T-cell (primary cell): Measurements from ENCODE around the gene SULT1A2. TPM values are rescaled to one million over a fixed set of nuclear protein-coding genes. Genes with fewer than 3 reads are reported as not detected.
"Not testable (repeated sequence)": the region's sequence is repeated elsewhere in the genome, so short reads cannot be mapped to it uniquely, and the experiment has no call there.

Experiments used
- ATAC-seq, 4 experiments: fragments of 200-7000 bp in 3 of 4; fragments of 150-1000 bp in 1 of 4; cut with Tn5 transposase; replicated peaks in 1 of 4; 1 replicate in 3 of 4; 2 replicates in 1 of 4; pipeline ENCODE4 v1.10.0; 2021; ENCODE audit warnings: moderate library complexity in 3 of 4, mild to moderate bottlenecking in 2 of 4, moderate number of reproducible peaks in 1 of 4
- CTCF ChIA-PET, 2 donors: fragments of 300-600 bp; sonication (Branson Sonifier 250); formaldehyde crosslinking; loops; one replicate each; lab custom pipeline; 2022; ENCODE audit warnings: antibody characterized with exemption in 2 of 2; lab: Charles Lee
- POLR2A ChIA-PET, 2 donors: fragments of 300-600 bp; sonication (Branson Sonifier 250); formaldehyde crosslinking; loops; one replicate each; lab custom pipeline; 2022; ENCODE audit warnings: antibody characterized with exemption in 2 of 2; lab: Charles Lee
- DNase-seq, 35 experiments: peaks; one replicate each; pipeline versions ENCODE4 v3.0.0 to v3.0.0-alpha.2; 2013 to 2023
- H3K27ac ChIP-seq: one replicate; pipeline ENCODE4 v1.5.1; 2013; ENCODE audit warnings: low read length
- H3K27me3 ChIP-seq, 2 experiments: replicated peaks in 1 of 2; 1 replicate in 1 of 2; 2 replicates in 1 of 2; pipeline versions ENCODE4 v1.6.1 to v1.7.0; 2013; ENCODE audit warnings: low read length in 1 of 2, mixed read lengths in 1 of 2; ENCODE audit not compliant: control insufficient read depth in 2 of 2, insufficient read depth in 2 of 2; ENCODE audit errors: extremely low read depth in 1 of 2
- H3K36me3 ChIP-seq, 2 donors: 1 replicate in 1 of 2; 2 replicates in 1 of 2; pipeline versions ENCODE4 v1.6.1 to v1.7.0; 2013; ENCODE audit warnings: low read length in 1 of 2; ENCODE audit not compliant: control insufficient read depth in 2 of 2, insufficient read depth in 1 of 2; ENCODE audit errors: extremely low read depth in 1 of 2
- H3K4me1 ChIP-seq, 2 experiments: 1 replicate in 1 of 2; 2 replicates in 1 of 2; pipeline versions ENCODE4 v1.6.1 to v1.7.0; 2013; ENCODE audit warnings: low read length in 2 of 2, mixed read lengths in 1 of 2; ENCODE audit not compliant: insufficient read depth in 2 of 2, control insufficient read depth in 1 of 2; ENCODE audit errors: extremely low read depth in 1 of 2
- H3K4me3 ChIP-seq, 2 donors: 1 replicate in 1 of 2; 2 replicates in 1 of 2; pipeline versions ENCODE4 v1.5.1 to v1.7.0; 2013; ENCODE audit warnings: mild to moderate bottlenecking in 2 of 2, low read length in 1 of 2, moderate library complexity in 1 of 2; ENCODE audit not compliant: control insufficient read depth in 1 of 2; ENCODE audit errors: extremely low read depth in 1 of 2
- H3K9me3 ChIP-seq: 2 replicates; pipeline ENCODE4 v1.7.0; 2013
- H3K27ac Mint-ChIP-seq, 2 donors: one replicate each; pipeline ENCODE4 v1.8.0; 2020 to 2021; ENCODE audit warnings: mild to moderate bottlenecking in 2 of 2, mixed read lengths in 2 of 2
- H3K27me3 Mint-ChIP-seq, 2 donors: one replicate each; pipeline ENCODE4 v1.8.0; 2021 to 2022; ENCODE audit warnings: mixed read lengths in 2 of 2
- H3K36me3 Mint-ChIP-seq: one replicate; pipeline ENCODE4 v1.8.0; 2021; ENCODE audit warnings: mixed read lengths
- H3K4me1 Mint-ChIP-seq, 3 donors: one replicate each; pipeline ENCODE4 v1.8.0; 2020 to 2022; ENCODE audit warnings: mixed read lengths in 3 of 3, mild to moderate bottlenecking in 1 of 3
- H3K4me3 Mint-ChIP-seq, 3 donors: one replicate each; pipeline ENCODE4 v1.8.0; 2020 to 2022; ENCODE audit warnings: mild to moderate bottlenecking in 3 of 3, mixed read lengths in 3 of 3, moderate library complexity in 3 of 3
- H3K9me3 Mint-ChIP-seq, 3 donors: one replicate each; pipeline ENCODE4 v1.8.0; 2020 to 2022; ENCODE audit warnings: mixed read lengths in 3 of 3
- WGBS: methylation state at CpG from one replicate; pipeline ENCODE4 v1.1.5; 2013; ENCODE audit warnings: missing lambda C conversion rate; ENCODE audit not compliant: insufficient coverage; 5-methylcytosine and 5-hydroxymethylcytosine counted together
- total RNA-seq, 35 experiments: library from RNA in 6 of 35; stranded (reverse) in 6 of 35; fragments of 120-200 nt in 1 of 35; gene quantifications; one replicate each; pipeline versions ENCODE4 v1.2.1 to v1.2.4 and lab custom pipeline; 2013 to 2026

Gene SULT1A2
- total RNA-seq, 5 donors from 2014 or later (not counting 1 experiment from before 2014, with no cell fraction given), result 0.30 to 0.62 (median 0.53) TPM; not detected in 2

GRCh38 chr16:28572696-28573510, 23.9 kb downstream of the SULT1A2 start:
- Histone ChIP-seq H3K36me3 (peaks cover 4% of the 10 kb centered on the region in 2 donors), H3K4me1 (no peaks in the 10 kb centered on the region), H3K9me3 (no peaks in the 10 kb centered on the region), H3K27ac (no peak overlapping the region), H3K4me3 (no peak overlapping the region), H3K27me3 (no peaks in the 10 kb centered on the region)
- ATAC-seq (no peak), DNase-seq (no peak)
- 83% methylated on average over 11 of the region's 15 CpGs for WGBS
- H3K36me3 Mint-ChIP-seq, result peaks cover 15% of the 10 kb centered on the region
- H3K9me3 Mint-ChIP-seq, result no peaks in the 10 kb centered on the region
- ChIA-PET CTCF (interaction anchor here in 1 of 2 donors (0.5 kb wide), 1 partner anchor 297 kb away, joined by 4 read pairs; no protein-coding TSS in a partner anchor), POLR2A (no interaction called here)
- H3K27me3 Mint-ChIP-seq, result no peaks in the 10 kb centered on the region
- H3K4me1 Mint-ChIP-seq, result peaks cover 31 to 45% (median 41%) of the 10 kb centered on the region in 3 donors
- H3K27ac Mint-ChIP-seq, result no peak overlapping the region
- H3K4me3 Mint-ChIP-seq, result no peak overlapping the region

DNA sequence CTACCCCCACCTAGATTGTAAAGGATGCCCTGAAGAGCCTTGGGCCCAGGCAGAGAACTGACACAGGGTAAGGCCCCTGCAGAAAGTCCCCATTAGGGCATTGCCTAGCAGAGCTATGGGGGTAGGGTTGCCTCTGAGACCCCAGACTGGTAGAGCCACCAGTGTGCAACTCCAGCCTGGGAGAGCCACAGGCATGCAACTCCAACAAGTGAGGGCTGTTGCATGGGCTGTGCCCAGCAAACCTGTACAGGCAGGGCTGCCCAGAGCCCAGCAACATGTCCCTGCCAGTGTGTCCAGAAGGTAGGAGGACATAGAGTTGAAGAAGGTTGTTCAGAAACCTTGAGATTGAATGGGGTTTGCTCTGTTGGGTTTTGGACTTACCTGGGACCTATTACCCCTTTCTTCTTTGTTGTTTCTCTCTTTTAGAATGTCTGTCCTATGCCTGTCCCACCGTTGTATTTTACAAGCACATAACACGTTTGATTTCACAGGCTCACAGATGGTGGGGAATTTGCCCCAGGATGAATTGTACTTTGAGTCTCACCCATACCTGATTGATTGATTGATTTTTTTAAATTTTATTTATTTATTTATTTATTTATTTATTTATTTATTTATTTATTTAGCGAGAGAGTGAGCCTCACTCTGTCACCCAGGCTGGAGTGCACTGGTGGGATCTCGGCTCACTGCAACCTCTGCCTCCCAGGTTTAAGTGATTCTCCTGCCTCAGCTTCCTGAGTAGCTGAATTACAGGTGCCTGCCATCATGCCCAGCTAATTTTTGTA, 26.7 kb downstream of the SULT1A2 start:
- Histone ChIP-seq H3K27ac (no peak overlapping the region), H3K27me3 (no peaks in the 10 kb centered on the region), H3K4me1 (no peaks in the 10 kb centered on the region), H3K9me3 (peaks cover 2% of the 10 kb centered on the region), H3K36me3 (peaks cover 5 to 9% of the 10 kb centered on the region in 2 donors), H3K4me3 (no peak overlapping the region)
- Mint-ChIP-seq H3K4me1 (peaks cover 44 to 52% (median 47%) of the 10 kb centered on the region in 3 donors), H3K36me3 (peaks cover 27% of the 10 kb centered on the region), H3K9me3 (peaks cover 2 to 10% (median 7%) of the 10 kb centered on the region in 3 donors), H3K27me3 (no peaks in the 10 kb centered on the region), H3K4me3 (no peak overlapping the region), H3K27ac (no peak overlapping the region)
- ChIA-PET POLR2A (no interaction called here), CTCF (no interaction called here)
- no peak for DNase-seq
- WGBS, result 93% methylated on average over 3 of the region's 4 CpGs
- no peak for ATAC-seq

DNA sequence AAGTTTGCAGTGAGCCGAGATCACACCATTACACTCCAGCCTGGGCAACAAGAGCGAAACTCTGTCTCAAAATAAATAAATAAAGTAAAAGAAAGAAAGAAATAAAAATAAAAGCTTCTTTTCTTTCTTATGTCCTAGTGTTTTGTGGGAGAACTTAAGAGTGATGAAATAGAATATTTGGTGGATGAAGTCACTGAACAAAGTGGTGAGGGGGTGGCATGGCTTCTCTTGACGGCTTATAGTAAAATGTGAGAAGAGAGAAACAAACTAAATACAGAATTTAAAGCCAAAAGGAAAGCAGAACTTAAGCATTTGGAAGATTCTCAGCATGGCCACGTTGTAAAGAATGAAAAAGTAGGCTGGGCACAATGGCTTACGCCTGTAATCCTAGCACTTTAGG, 27.8 kb downstream of the SULT1A2 start:
- Mint-ChIP-seq H3K4me1 (peaks cover 40 to 50% (median 41%) of the 10 kb centered on the region in 3 donors), H3K4me3 (no peak overlapping the region), H3K27ac (peak overlapping the region in 1 of 2 donors; percentile 32), H3K9me3 (peaks cover 2 to 10% (median 7%) of the 10 kb centered on the region in 3 donors), H3K36me3 (peaks cover 28% of the 10 kb centered on the region), H3K27me3 (no peaks in the 10 kb centered on the region)
- ATAC-seq (no peak), DNase-seq (no peak)
- no peak overlapping the region for H3K27ac ChIP-seq
- H3K36me3 ChIP-seq, result peaks cover 7 to 9% of the 10 kb centered on the region in 2 donors
- ChIA-PET CTCF (no interaction called here), POLR2A (no interaction called here)
- H3K4me3 ChIP-seq, result no peak overlapping the region
- 88% methylated on average over 2 of the region's 5 CpGs for WGBS
- peaks cover 0 to under 1% of the 10 kb centered on the region in 2 experiments for H3K4me1 ChIP-seq
- H3K27me3 ChIP-seq, result no peaks in the 10 kb centered on the region
- peaks cover 2% of the 10 kb centered on the region for H3K9me3 ChIP-seq

- WGBS, result 100% methylated on average over 1 of the region's 2 CpGs
- DNase-seq (no peak), ATAC-seq (no peak)
- Histone ChIP-seq H3K4me1 (peaks cover 0 to 2% of the 10 kb centered on the region in 2 experiments), H3K27me3 (no peaks in the 10 kb centered on the region), H3K9me3 (peaks cover 2% of the 10 kb centered on the region), H3K4me3 (no peak overlapping the region), H3K27ac (no peak overlapping the region), H3K36me3 (peaks cover 7 to 9% of the 10 kb centered on the region in 2 donors)
- ChIA-PET CTCF (no interaction called here), POLR2A (no interaction called here)
- Mint-ChIP-seq H3K4me3 (no peak overlapping the region), H3K36me3 (peaks cover 28% of the 10 kb centered on the region), H3K4me1 (peaks cover 34 to 47% (median 35%) of the 10 kb centered on the region in 3 donors), H3K27ac (peak overlapping the region in 1 of 2 donors; percentile 29), H3K27me3 (no peaks in the 10 kb centered on the region), H3K9me3 (peaks cover 2 to 10% (median 7%) of the 10 kb centered on the region in 3 donors)
These were observed 29.6 kb downstream of the SULT1A2 start for GRCh38 chr16:28567292-28567691.

DNA sequence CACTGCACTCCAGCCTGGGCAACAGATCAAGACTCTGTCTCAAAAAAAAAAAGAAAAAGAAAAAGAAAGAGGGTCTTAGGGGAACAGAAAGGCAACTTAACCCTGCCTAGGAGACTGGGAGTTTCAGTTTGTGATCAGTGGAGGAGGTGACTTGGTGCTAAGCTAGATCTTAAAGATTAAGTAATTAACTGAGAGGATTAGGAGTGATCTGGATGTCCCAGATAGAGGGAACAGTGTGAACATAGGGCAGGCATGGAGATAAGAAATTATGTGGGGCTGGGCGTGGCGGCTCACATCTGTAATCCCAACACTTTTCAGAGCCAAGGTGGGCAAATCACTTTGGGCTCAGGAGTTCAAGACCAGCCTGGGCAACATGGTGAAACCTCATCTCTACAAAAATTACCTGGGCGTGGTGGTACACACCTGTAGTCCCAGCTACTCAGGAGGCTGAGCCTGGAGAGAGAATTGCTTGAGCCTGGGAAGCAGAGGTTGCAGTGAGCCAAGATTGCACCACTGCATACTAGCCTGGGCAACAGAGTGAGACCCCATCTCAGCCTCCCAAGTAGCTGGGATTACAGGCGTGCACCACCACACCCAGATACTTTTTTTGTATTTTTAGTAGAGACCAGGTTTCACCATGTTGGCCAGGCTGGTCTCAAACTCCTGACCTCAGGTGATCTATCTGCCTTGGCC, 30.5 kb downstream of the SULT1A2 start:
- no CpG with 5 or more reads among the region's 4 CpGs for whole genome bisulfite sequencing
- Mint-ChIP-seq H3K36me3 (peaks cover 29% of the 10 kb centered on the region), H3K4me1 (peaks cover 39 to 51% (median 40%) of the 10 kb centered on the region in 3 donors), H3K9me3 (peaks cover 2 to 10% (median 7%) of the 10 kb centered on the region in 3 donors)
- H3K9me3 ChIP-seq, POLR2A ChIA-PET, H3K27me3 ChIP-seq, H3K27me3 Mint-ChIP-seq, CTCF ChIA-PET, H3K27ac Mint-ChIP-seq, ATAC-seq, H3K4me3 ChIP-seq, H3K27ac ChIP-seq, H3K4me3 Mint-ChIP-seq, H3K36me3 ChIP-seq, H3K4me1 ChIP-seq, DNase-seq: not testable (repeated sequence)

GRCh38 chr16:28563218-28563617, 33.6 kb downstream of the SULT1A2 start:
- POLR2A ChIA-PET, result no interaction called here
- Histone ChIP-seq H3K36me3 (peaks cover 3 to 19% of the 10 kb centered on the region in 2 donors), H3K27ac (no peak overlapping the region), H3K9me3 (peaks cover 2% of the 10 kb centered on the region), H3K27me3 (no peaks in the 10 kb centered on the region), H3K4me3 (no peak overlapping the region), H3K4me1 (peaks cover 0 to 7% of the 10 kb centered on the region in 2 experiments)
- Mint-ChIP-seq H3K4me1 (peaks cover 45 to 49% (median 45%) of the 10 kb centered on the region in 3 donors), H3K27me3 (no peaks in the 10 kb centered on the region), H3K4me3 (no peak overlapping the region), H3K9me3 (peaks cover 2 to 10% (median 7%) of the 10 kb centered on the region in 3 donors), H3K27ac (no peak overlapping the region), H3K36me3 (peaks cover 34% of the 10 kb centered on the region)
- CTCF ChIA-PET, result no interaction called here
- ATAC-seq (no peak), DNase-seq (no peak)
- 82% methylated on average over 4 of the region's 6 CpGs for WGBS
